A549 (cell line): ENCODE data around the gene JAGN1.

Experiments
- CEBPB ChIP-seq, 2 experiments: fragments of >200 bp in 1 of 2; sonication (Bioruptor Twin) in 1 of 2; formaldehyde crosslinking in 1 of 2; IDR thresholded peaks; 2 replicates each; pipeline ENCODE4 v1.6.1; 2012 to 2016
- EP300 ChIP-seq, 2 experiments: fragments of >200 bp; sonication (Bioruptor Twin); formaldehyde crosslinking; IDR thresholded peaks; 2 replicates in 1 of 2; 3 replicates in 1 of 2; pipeline ENCODE4 v1.6.1; 2016 to 2017
- MAFK ChIP-seq: fragments of 450-650 bp; IDR thresholded peaks from 2 replicates; pipeline ENCODE4 v1.6.1; 2014; ENCODE audit not compliant: partially characterized antibody
- PBX3 ChIP-seq: IDR thresholded peaks from 2 replicates; pipeline ENCODE4 v1.6.1; 2012
- ZFP36 ChIP-seq: fragments of 450-650 bp; IDR thresholded peaks from 2 replicates; pipeline ENCODE4 v1.6.1; 2014; ENCODE audit warnings: borderline replicate concordance; ENCODE audit not compliant: partially characterized antibody
- TF ChIP-seq, protein P1 (sequence below): fragments of 200-600 bp; sonication (generic); IDR thresholded peaks from 2 replicates; pipeline ENCODE4 v1.6.1; 2016; ENCODE audit warnings: antibody characterized with exemption, mild to moderate bottlenecking, moderate library complexity

DNA sequence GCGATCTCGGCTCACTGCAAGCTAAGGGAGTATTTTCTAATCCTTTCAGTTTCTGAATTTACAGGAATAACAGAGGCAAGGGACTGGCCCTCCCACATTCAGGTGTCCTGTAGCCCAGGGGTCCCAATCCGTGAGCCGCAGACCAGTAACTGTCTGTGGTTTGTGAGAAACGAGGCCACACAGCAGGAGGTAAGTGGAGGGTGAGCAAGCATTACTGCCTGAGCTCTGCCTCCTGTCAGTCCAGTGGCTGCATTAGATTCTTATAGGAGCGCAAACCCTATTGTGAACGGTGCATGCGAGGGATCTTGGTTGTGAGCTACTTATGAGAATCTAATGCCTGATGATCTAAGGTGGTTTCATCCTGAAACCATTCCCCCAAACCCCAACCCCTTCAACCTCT is 21.5 kb downstream of the JAGN1 start:
- no peak for TF ChIP-seq MAFK
- TF ChIP-seq CEBPB (IDR thresholded peaks at IDR 0.05): no peak
- TF ChIP-seq EP300 (IDR thresholded peaks at IDR 0.05): no peak
- TF ChIP-seq, protein P1, sequence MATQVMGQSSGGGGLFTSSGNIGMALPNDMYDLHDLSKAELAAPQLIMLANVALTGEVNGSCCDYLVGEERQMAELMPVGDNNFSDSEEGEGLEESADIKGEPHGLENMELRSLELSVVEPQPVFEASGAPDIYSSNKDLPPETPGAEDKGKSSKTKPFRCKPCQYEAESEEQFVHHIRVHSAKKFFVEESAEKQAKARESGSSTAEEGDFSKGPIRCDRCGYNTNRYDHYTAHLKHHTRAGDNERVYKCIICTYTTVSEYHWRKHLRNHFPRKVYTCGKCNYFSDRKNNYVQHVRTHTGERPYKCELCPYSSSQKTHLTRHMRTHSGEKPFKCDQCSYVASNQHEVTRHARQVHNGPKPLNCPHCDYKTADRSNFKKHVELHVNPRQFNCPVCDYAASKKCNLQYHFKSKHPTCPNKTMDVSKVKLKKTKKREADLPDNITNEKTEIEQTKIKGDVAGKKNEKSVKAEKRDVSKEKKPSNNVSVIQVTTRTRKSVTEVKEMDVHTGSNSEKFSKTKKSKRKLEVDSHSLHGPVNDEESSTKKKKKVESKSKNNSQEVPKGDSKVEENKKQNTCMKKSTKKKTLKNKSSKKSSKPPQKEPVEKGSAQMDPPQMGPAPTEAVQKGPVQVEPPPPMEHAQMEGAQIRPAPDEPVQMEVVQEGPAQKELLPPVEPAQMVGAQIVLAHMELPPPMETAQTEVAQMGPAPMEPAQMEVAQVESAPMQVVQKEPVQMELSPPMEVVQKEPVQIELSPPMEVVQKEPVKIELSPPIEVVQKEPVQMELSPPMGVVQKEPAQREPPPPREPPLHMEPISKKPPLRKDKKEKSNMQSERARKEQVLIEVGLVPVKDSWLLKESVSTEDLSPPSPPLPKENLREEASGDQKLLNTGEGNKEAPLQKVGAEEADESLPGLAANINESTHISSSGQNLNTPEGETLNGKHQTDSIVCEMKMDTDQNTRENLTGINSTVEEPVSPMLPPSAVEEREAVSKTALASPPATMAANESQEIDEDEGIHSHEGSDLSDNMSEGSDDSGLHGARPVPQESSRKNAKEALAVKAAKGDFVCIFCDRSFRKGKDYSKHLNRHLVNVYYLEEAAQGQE: no peak
- no peak for TF ChIP-seq PBX3
- no peak for TF ChIP-seq ZFP36
